ENCODE results near the gene SDC1.
A peak's percentile ranks its signal among the peaks of the same experiment; 100 is the strongest.

The SDC1 gene

DNA sequence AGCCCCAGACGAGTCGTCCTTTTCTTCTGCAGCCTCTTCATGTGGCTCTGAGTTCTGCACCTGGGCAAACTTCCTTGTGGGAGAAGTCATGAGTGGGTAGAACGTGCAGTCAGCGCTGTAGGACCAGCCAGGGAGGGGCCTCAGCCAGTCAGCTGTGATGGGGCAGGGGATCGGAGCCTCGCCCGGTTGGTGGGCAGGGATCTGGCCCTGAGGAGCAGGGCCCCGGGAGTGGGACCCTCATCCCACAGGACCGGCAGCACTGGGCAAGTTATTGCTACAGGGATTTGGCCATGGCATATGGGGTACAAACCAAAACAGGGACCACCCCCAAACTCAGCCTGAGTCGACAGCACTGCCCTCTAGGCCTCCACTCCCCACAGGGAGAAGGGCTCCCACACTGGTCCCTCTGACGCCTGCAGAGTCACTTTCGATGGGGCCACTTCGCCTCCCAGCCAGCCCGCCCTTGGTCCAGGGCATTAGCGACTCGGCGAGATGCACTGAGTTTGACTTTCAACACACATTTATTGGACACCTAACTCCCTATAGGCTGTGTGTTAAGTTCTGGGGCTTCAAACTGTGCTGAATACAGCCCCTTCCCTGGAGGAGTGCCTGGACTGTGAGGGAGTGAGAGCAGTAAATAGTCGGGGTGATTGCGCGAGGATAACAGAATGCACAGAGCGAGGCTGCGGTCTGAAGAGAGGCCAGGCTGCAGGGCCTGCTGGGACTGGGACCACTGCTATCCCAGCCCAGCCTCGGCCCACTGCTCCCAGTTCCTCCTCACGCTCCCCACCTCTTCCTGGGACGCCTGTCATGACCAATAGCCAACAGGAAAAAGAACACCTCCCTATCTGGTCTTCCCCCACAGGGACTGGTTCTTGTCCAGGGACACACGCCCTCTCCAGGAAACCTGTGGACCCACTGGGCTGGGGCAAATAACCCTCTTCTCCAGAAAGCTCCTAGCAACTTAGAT lies 55.9 kb downstream of the SDC1 start:
- DNase-seq = no peak

DNA sequence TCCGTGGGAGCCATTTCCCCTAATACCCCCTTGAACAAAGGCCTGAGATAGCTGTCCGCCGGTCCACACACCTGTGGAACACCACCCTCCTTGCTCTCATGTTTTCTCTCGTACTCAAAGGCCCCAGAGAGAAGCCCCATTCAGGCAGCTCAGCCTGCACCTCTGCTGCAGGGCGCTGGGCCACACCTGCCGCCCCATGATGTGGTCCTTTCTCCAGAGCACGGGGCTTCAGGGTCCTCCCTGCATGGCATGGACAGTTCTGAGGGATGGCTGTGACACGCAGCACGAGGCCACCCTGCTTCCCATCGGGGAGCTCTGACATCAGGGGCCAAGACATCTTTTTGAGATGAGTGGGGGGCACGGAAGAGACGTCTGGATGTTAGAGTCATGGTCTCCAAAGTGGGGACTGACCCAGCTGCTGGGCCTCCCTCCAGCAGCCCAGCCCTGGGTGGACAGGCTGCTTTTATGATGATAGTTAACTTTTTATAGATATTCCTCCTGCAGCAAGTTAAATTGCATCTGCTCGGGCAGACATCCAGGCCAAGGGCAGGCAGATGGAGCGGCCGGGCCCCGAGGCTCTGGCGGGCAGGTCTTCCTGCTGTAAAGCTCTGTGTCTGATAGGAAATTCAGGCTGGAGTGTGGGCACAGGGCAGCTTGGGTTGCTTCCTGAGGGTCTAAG lies 56.7 kb downstream of the SDC1 start:
- DNase-seq = peak; percentile 58

- DNase-seq = no peak
Measured at GRCh38 chr2:20167356-20167755, 57.6 kb downstream of the SDC1 start.

- DNase-seq = no peak
Measured at GRCh38 chr2:20165677-20166509, 59.0 kb downstream of the SDC1 start.

DNA sequence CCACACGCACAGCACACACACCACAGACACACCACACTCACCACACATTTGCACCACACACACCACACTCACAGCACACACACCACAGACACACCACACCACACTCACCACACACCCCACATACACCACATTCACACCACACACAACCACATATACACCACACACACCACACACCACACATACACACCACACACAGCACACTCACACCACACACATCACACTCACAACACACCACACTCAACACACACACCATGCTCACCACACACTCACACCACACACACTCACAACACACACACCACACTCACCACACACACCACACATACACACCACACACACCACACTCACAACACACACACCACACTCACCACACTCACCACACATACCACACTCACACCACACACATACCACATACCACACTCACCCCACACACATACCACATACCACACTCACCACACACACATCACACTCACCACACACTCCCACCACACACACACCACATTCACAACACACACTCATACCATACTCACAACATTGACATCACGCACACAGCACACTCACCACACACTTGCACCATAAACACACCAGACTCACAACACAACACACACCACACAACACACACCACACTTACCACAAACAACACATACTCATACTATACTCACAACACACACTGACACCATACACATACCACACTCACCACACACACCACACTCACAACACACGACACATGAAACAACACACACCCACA lies 60.0 kb downstream of the SDC1 start:
- DNase-seq = no peak

GRCh38 chr2:20164061-20164733 lies 60.7 kb downstream of the SDC1 start:
- DNase-seq = no peak

GRCh38 chr2:20159411-20160070 lies 65.4 kb downstream of the SDC1 start:
- no peak for DNase-seq

GRCh38 chr2:20157193-20157891 lies 67.6 kb downstream of the SDC1 start:
- no peak for DNase-seq

- no peak for DNase-seq
Measured at GRCh38 chr2:20156836-20157192, 68.1 kb downstream of the SDC1 start.

- no peak for DNase-seq
Measured at GRCh38 chr2:20156076-20156759, 68.7 kb downstream of the SDC1 start.

- DNase-seq = no peak
Measured at GRCh38 chr2:20153131-20153851, 71.6 kb downstream of the SDC1 start.

DNA sequence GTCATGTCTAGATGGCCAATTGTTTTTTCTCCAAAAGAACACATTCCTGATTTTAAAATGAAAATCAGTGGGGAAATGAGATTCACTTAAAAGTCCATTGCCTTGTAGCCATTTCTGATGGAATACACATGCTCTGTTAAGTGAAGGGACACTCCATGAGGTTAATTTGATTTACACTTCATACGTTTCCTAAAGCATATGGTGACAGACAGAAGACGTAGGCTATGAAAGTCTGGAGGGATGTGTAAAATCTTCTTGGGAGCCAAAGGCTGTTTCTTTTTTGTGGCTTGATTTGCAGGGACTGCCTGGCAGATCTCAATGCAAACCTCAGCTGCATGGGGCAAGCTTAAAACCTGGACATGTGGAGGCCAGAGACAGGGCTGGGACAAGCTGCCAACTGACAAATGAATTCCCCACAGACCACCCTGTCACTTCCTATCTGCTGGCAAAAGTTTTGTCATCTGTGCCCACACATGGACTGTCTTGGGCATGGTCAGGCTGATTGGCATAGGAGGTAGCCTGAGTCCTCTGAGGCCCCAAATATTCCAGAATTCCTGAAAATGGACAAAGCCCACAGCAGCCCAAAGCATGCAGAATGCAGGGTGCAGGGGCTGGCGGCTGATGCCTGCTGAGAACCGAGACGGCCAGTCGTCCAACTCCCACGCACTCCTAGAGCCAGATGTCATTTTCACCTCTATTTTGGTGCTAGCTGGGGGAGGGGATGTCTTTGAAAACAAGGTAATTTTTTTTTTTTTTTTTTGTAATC lies 73.9 kb downstream of the SDC1 start:
- no peak for DNase-seq

Data from femur (tissue), 1 donor.